A549 (cell line): ENCODE results near the gene MLST8. TPM values are rescaled to one million over a fixed set of nuclear protein-coding genes. Genes with fewer than 3 reads are reported as not detected.

Source experiments
- ATAC-seq, 2 experiments: fragments of 200-7000 bp in 1 of 2; fragments of >200 bp in 1 of 2; cut with Nextera tagmentation in 1 of 2; cut with Tn5 transposase in 1 of 2; 3 replicates each; pipeline versions ENCODE4 v1.8.0 to v1.9.1; 2018 to 2020; ENCODE audit warnings: mild to moderate bottlenecking in 1 of 2, moderate library complexity in 1 of 2
- CTCF ChIA-PET: fragments of 300-600 bp; sonication (Branson Sonifier 250); formaldehyde crosslinking; extraction: SDS; loops from one replicate; lab custom pipeline; 2021; ENCODE audit warnings: antibody characterized with exemption, inconsistent platforms; lab: Yijun Ruan, JAX
- POLR2A ChIA-PET: fragments of 350-600 bp; formaldehyde crosslinking; extraction: SDS; loops from one replicate; lab custom pipeline; 2021; ENCODE audit warnings: antibody characterized with exemption, inconsistent platforms; lab: Yijun Ruan, JAX
- DNase-seq, 2 experiments: peaks; one replicate each; pipeline versions ENCODE4 v3.0.0 to v3.0.0-alpha.2; 2011 to 2016; ENCODE audit warnings: low read depth in 1 of 2, low spot score in 1 of 2
- FAIRE-seq: peaks from 2 replicates; lab custom pipeline; 2011; peaks lifted over from hg19 to GRCh38; lab: Jason Lieb, UNC
- H3K27ac ChIP-seq, 2 experiments: fragments of >200 bp; sonication (Bioruptor Twin); formaldehyde crosslinking; 3 replicates each; pipeline ENCODE4 v1.5.1; 2016 to 2017
- H3K4me1 ChIP-seq: fragments of >200 bp; sonication (Bioruptor Twin); formaldehyde crosslinking; 3 replicates; pipeline ENCODE4 v1.6.1; 2016
- H3K4me2 ChIP-seq: fragments of >200 bp; sonication (Bioruptor Twin); formaldehyde crosslinking; 3 replicates; pipeline ENCODE4 v1.6.1; 2016
- H3K4me3 ChIP-seq: fragments of >200 bp; sonication (Bioruptor Twin); formaldehyde crosslinking; 3 replicates; pipeline ENCODE4 v1.5.1; 2016
- H3K9me3 ChIP-seq: fragments of >200 bp; sonication (Bioruptor Twin); formaldehyde crosslinking; 3 replicates; pipeline ENCODE4 v1.6.1; 2016
- CEBPB ChIP-seq, 2 experiments: fragments of >200 bp in 1 of 2; sonication (Bioruptor Twin) in 1 of 2; formaldehyde crosslinking in 1 of 2; IDR thresholded peaks; 2 replicates each; pipeline ENCODE4 v1.6.1; 2012 to 2016
- EHMT2 ChIP-seq: fragments of 200-600 bp; sonication (generic); IDR thresholded peaks from 2 replicates; pipeline ENCODE4 v1.6.1; 2016; ENCODE audit warnings: antibody characterized with exemption, low read depth, mild to moderate bottlenecking, moderate library complexity
- EP300 ChIP-seq, 2 experiments: fragments of >200 bp; sonication (Bioruptor Twin); formaldehyde crosslinking; IDR thresholded peaks; 2 replicates in 1 of 2; 3 replicates in 1 of 2; pipeline ENCODE4 v1.6.1; 2016 to 2017
- FOSL2 ChIP-seq, 2 experiments: fragments of 450-650 bp in 1 of 2; fragments of >200 bp in 1 of 2; sonication (Bioruptor Twin) in 1 of 2; formaldehyde crosslinking; IDR thresholded peaks; 2 replicates each; pipeline versions ENCODE4 v1.5.0 to v1.6.1; 2016 to 2020; ENCODE audit warnings: mild to moderate bottlenecking in 1 of 2, moderate library complexity in 1 of 2
- GATA3 ChIP-seq: IDR thresholded peaks from 2 replicates; pipeline ENCODE4 v1.6.1; 2012; ENCODE audit warnings: borderline replicate concordance
- HEYL ChIP-seq: fragments of 250-450 bp; sonication (Bioruptor Pico); IDR thresholded peaks from 2 replicates; pipeline ENCODE4 v1.8.0; 2021; ENCODE audit warnings: mild to moderate bottlenecking, moderate library complexity
- HOXA7 ChIP-seq: fragments of 250-450 bp; sonication (Bioruptor Pico); IDR thresholded peaks from 2 replicates; pipeline ENCODE4 v1.5.0; 2020; ENCODE audit warnings: mild to moderate bottlenecking, moderate library complexity
- JUN ChIP-seq, 2 experiments: fragments of >200 bp; sonication (Bioruptor Twin); formaldehyde crosslinking; IDR thresholded peaks; 2 replicates in 1 of 2; 3 replicates in 1 of 2; pipeline ENCODE4 v1.6.1; 2016 to 2017
- JUNB ChIP-seq: fragments of >200 bp; sonication (Bioruptor Twin); formaldehyde crosslinking; IDR thresholded peaks from 2 replicates; pipeline ENCODE4 v1.6.1; 2016
- KDM1A ChIP-seq: fragments of 200-600 bp; sonication (generic); IDR thresholded peaks from 2 replicates; pipeline ENCODE4 v1.6.1; 2016; ENCODE audit warnings: low read depth, mild to moderate bottlenecking
- KDM5A ChIP-seq: fragments of 200-600 bp; sonication (generic); IDR thresholded peaks from 2 replicates; pipeline ENCODE4 v1.6.1; 2016; ENCODE audit warnings: antibody characterized with exemption, mild to moderate bottlenecking
- MYC ChIP-seq: IDR thresholded peaks from 2 replicates; pipeline ENCODE4 v1.6.1; 2012; ENCODE audit warnings: mild to moderate bottlenecking, inconsistent platforms, low read length, improper control_type of control experiment, borderline replicate concordance
- NFE2L2 ChIP-seq: fragments of 150-350 bp; conservative IDR thresholded peaks from 2 replicates; pipeline ENCODE4 v1.6.1; 2014; ENCODE audit warnings: low read length
- PHF8 ChIP-seq: fragments of 200-600 bp; sonication (generic); IDR thresholded peaks from 2 replicates; pipeline ENCODE4 v1.6.1; 2016; ENCODE audit warnings: low read depth, mild to moderate bottlenecking, antibody characterized with exemption, moderate library complexity, borderline replicate concordance
- RCOR1 ChIP-seq: fragments of 150-350 bp; IDR thresholded peaks from 2 replicates; pipeline ENCODE4 v1.6.1; 2014; ENCODE audit warnings: antibody characterized with exemption, low read length, low read depth
- SREBF2 ChIP-seq: fragments of 450-650 bp; IDR thresholded peaks from 2 replicates; pipeline ENCODE4 v1.6.1; 2014; ENCODE audit warnings: mild to moderate bottlenecking, moderate library complexity
- ZFP36 ChIP-seq: fragments of 450-650 bp; IDR thresholded peaks from 2 replicates; pipeline ENCODE4 v1.6.1; 2014; ENCODE audit warnings: borderline replicate concordance; ENCODE audit not compliant: partially characterized antibody
- WGBS: methylation state at CpG from one replicate; pipeline ENCODE4 v1.1.6; 2017; ENCODE audit errors: missing lambda C conversion rate; 5-methylcytosine and 5-hydroxymethylcytosine counted together
- polyA plus RNA-seq, 4 experiments: library from polyadenylated mRNA; depleted of rRNA in 3 of 4; stranded (reverse); fragments of >200 nt; fragmentation: RNase III in 1 of 4; extraction: RNeasy Plus Mini Kit Qiagen cat#74134 plus additional on column Dnase treatment in 1 of 4; gene quantifications; 2 replicates in 3 of 4; 3 replicates in 1 of 4; pipeline ENCODE4 v1.2.3, GENCODE V29; 2011 to 2017
- TF ChIP-seq, protein P1 (sequence below): fragments of >200 bp; sonication (Bioruptor Twin); formaldehyde crosslinking; IDR thresholded peaks from 2 replicates; pipeline ENCODE4 v1.6.1; 2016
- TF ChIP-seq, protein P2 (sequence below): fragments of >200 bp; sonication (Bioruptor Twin); formaldehyde crosslinking; IDR thresholded peaks from 3 replicates; pipeline ENCODE4 v1.5.1; 2016
- TF ChIP-seq, protein P3 (sequence below): IDR thresholded peaks from 2 replicates; pipeline ENCODE4 v1.6.1; 2012
- TF ChIP-seq, protein P4 (sequence below): fragments of 200-600 bp; sonication (generic); IDR thresholded peaks from 2 replicates; pipeline ENCODE4 v1.6.1; 2016; ENCODE audit warnings: antibody characterized with exemption, mild to moderate bottlenecking, moderate library complexity

The MLST8 gene
- polyA plus RNA-seq, 2 of the 4 experiments (the other 2 are of a cell fraction): 46.8 to 53.9 TPM

DNA sequence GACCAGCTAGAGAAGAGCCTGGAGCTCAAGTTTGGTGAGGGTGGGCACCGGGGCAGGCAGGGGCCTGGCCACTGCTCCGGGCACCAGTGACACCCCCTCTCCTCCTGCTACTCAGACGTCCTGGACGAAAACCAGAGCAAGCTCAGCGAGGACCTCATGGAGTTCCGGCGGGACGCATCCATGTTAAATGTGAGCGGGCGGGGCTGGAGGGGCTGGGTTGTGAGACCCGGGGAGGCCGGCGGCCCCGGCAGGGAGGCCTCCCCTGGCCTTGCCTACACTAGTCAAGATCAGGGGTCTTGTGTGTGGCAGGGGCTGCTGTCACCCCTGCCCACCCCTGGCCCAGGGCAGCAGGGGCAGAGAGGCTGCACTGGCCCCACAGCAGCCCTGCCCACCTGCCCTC lies 31.9 kb upstream of the MLST8 start (continued):
- TF ChIP-seq EHMT2 (no peak), KDM1A (no peak)

DNA sequence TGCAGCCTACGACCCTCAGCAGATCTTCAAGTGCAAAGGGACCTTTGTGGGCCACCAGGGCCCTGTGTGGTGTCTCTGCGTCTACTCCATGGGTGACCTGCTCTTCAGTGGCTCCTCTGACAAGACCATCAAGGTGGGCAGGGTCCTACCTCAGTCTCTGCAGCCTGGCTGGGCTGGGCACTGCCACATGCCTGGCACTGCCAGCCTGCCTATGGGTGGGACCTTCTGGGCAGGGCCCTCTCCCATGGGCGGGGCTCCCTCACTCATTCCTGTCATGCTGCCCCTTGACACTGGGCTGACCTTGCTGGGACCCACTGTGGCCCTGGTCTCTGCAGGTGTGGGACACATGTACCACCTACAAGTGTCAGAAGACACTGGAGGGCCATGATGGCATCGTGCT lies 31.3 kb upstream of the MLST8 start:
- WGBS: 90% methylated on average over 2 of the region's 4 CpGs
- Histone ChIP-seq H3K27ac (no peak overlapping the region), H3K4me1 (no peaks in the 10 kb centered on the region), H3K4me2 (no peak overlapping the region), H3K4me3 (no peak overlapping the region), H3K9me3 (no peaks in the 10 kb centered on the region)
- ChIA-PET POLR2A (interaction anchor here (2.8 kb wide), 1 partner anchor 19 kb away, joined by 16 read pairs; the partner anchor contains the start of gene TRAF7), CTCF (interaction anchor here (2.7 kb wide), 1 partner anchor 21 kb away, joined by 11 read pairs; no protein-coding TSS in a partner anchor)
- FAIRE-seq (no peak), DNase-seq (no peak), ATAC-seq (no peak)
- TF ChIP-seq KDM5A: no peak
- no peak for TF ChIP-seq GATA3

DNA sequence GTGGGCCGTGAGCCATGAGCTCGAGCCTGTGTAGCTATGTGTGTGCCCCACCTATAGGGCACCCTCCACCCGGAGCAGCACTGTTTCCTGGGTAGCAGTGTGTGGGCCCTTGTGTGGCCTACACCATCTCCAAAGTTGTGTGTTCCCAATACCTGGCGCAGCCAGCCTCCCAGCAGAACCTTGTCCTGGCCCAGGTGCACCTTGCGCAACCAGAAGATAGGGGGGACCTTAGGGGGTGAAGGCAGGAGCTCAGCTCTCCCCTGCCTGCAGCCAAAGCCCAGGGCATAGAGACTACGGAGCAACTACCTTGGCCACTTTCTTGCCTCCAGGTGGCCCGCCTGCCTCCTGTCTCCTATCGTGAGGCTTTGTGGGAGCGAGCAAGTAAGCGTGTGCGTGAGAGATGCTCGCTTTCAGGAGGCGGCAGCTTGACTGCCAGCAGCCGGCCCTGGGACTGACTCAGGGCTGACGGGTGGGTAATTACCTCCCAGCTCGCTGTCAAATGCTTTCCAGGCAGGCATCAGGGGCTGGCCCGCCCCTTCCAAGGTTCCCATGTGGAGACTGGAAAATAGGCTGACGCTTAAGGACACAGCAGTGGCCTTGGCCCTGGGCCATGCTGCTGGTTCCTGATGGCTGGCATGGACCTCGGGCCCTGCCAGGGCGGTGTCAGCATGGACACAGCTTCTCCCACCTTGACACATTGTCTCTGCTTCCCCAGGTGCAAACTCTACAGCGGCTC lies 30.7 kb upstream of the MLST8 start:
- DNase-seq: no peak
- Histone ChIP-seq H3K4me3 (no peak overlapping the region), H3K4me2 (no peak overlapping the region), H3K4me1 (no peaks in the 10 kb centered on the region), H3K9me3 (no peaks in the 10 kb centered on the region), H3K27ac (no peak overlapping the region)
- POLR2A ChIA-PET: interaction anchor here (0.7 kb wide), 1 partner anchor 616 kb away, joined by 3 read pairs; no protein-coding TSS in a partner anchor
- CTCF ChIA-PET: interaction anchor here (2.7 kb wide), 1 partner anchor 20 kb away, joined by 11 read pairs; no protein-coding TSS in a partner anchor
- 89% methylated on average over 17 of the region's 21 CpGs for WGBS
- ATAC-seq: no peak
- TF ChIP-seq CEBPB (IDR thresholded peaks at IDR 0.05) (peak in 1 of 2 experiments; percentile 68; a peak in 1 of 4 replicates), EP300 (IDR thresholded peaks at IDR 0.05) (no peak), ZFP36 (no peak), HEYL (CRISPR knock-in tag) (no peak), JUN (IDR thresholded peaks at IDR 0.05) (no peak)
- TF ChIP-seq, protein P1, sequence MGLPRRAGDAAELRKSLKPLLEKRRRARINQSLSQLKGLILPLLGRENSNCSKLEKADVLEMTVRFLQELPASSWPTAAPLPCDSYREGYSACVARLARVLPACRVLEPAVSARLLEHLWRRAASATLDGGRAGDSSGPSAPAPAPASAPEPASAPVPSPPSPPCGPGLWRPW: no peak
- no peak for FAIRE-seq

DNA sequence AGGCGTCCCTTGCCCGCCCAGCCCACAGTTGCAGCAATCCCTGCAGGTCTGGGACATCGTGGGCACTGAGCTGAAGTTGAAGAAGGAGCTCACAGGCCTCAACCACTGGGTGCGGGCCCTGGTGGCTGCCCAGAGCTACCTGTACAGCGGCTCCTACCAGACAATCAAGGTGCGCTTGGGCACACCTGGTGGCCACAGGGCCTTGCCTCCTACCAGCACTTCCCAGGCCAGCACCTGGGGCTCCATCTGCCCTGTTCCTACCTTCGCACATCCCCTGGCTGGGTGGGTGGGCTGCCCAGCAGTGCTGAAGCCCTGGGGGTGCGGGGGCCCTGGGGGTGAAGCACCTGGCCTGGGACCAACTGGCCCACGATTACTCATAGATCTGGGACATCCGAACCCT lies 29.8 kb upstream of the MLST8 start:
- POLR2A ChIA-PET: no interaction called here
- ATAC-seq: no peak
- 85% methylated on average over 4 of the region's 10 CpGs for whole genome bisulfite sequencing

More for the DNA sequence above, 29.8 kb upstream of the MLST8 start:
- Histone ChIP-seq H3K4me3 (no peak overlapping the region), H3K4me1 (no peaks in the 10 kb centered on the region), H3K4me2 (no peak overlapping the region), H3K27ac (no peak overlapping the region), H3K9me3 (no peaks in the 10 kb centered on the region)
- CTCF ChIA-PET: interaction anchor here (0.9 to 3.1 kb wide), 2 partner anchors 19 to 48 kb away, joined by 3 to 12 read pairs; partner anchors contain the start of gene E4F1
- no peak for TF ChIP-seq RCOR1
- TF ChIP-seq NFE2L2: no peak
- no peak for TF ChIP-seq ZFP36
- no peak for TF ChIP-seq HOXA7 (CRISPR knock-in tag)
- TF ChIP-seq PHF8: no peak
- no peak for TF ChIP-seq SREBF2
- TF ChIP-seq, protein P2, sequence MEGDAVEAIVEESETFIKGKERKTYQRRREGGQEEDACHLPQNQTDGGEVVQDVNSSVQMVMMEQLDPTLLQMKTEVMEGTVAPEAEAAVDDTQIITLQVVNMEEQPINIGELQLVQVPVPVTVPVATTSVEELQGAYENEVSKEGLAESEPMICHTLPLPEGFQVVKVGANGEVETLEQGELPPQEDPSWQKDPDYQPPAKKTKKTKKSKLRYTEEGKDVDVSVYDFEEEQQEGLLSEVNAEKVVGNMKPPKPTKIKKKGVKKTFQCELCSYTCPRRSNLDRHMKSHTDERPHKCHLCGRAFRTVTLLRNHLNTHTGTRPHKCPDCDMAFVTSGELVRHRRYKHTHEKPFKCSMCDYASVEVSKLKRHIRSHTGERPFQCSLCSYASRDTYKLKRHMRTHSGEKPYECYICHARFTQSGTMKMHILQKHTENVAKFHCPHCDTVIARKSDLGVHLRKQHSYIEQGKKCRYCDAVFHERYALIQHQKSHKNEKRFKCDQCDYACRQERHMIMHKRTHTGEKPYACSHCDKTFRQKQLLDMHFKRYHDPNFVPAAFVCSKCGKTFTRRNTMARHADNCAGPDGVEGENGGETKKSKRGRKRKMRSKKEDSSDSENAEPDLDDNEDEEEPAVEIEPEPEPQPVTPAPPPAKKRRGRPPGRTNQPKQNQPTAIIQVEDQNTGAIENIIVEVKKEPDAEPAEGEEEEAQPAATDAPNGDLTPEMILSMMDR: no peak
- TF ChIP-seq HEYL (CRISPR knock-in tag): no peak
- TF ChIP-seq GATA3: no peak
- TF ChIP-seq MYC: no peak
- TF ChIP-seq FOSL2 (IDR thresholded peaks at IDR 0.05): no peak
- TF ChIP-seq FOSL2 (CRISPR knock-in tag; IDR thresholded peaks at IDR 0.05): no peak
- TF ChIP-seq JUNB: no peak
- TF ChIP-seq, protein P3, sequence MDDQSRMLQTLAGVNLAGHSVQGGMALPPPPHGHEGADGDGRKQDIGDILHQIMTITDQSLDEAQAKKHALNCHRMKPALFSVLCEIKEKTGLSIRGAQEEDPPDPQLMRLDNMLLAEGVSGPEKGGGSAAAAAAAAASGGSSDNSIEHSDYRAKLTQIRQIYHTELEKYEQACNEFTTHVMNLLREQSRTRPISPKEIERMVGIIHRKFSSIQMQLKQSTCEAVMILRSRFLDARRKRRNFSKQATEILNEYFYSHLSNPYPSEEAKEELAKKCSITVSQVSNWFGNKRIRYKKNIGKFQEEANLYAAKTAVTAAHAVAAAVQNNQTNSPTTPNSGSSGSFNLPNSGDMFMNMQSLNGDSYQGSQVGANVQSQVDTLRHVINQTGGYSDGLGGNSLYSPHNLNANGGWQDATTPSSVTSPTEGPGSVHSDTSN: no peak
- TF ChIP-seq, protein P4, sequence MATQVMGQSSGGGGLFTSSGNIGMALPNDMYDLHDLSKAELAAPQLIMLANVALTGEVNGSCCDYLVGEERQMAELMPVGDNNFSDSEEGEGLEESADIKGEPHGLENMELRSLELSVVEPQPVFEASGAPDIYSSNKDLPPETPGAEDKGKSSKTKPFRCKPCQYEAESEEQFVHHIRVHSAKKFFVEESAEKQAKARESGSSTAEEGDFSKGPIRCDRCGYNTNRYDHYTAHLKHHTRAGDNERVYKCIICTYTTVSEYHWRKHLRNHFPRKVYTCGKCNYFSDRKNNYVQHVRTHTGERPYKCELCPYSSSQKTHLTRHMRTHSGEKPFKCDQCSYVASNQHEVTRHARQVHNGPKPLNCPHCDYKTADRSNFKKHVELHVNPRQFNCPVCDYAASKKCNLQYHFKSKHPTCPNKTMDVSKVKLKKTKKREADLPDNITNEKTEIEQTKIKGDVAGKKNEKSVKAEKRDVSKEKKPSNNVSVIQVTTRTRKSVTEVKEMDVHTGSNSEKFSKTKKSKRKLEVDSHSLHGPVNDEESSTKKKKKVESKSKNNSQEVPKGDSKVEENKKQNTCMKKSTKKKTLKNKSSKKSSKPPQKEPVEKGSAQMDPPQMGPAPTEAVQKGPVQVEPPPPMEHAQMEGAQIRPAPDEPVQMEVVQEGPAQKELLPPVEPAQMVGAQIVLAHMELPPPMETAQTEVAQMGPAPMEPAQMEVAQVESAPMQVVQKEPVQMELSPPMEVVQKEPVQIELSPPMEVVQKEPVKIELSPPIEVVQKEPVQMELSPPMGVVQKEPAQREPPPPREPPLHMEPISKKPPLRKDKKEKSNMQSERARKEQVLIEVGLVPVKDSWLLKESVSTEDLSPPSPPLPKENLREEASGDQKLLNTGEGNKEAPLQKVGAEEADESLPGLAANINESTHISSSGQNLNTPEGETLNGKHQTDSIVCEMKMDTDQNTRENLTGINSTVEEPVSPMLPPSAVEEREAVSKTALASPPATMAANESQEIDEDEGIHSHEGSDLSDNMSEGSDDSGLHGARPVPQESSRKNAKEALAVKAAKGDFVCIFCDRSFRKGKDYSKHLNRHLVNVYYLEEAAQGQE: no peak
- FAIRE-seq (no peak), DNase-seq (no peak)
